Neural cell (in vitro differentiated cells): ENCODE data around the gene SLC25A29. TPM values are rescaled to one million over a fixed set of nuclear protein-coding genes. Genes with fewer than 3 reads are reported as not detected.

Source experiments
- H2AFZ ChIP-seq: fragments of 200-600, 300-800 bp; sonication (generic), shearing (Covaris generic); 2 replicates; pipeline ENCODE4 v1.6.0; 2014; ENCODE audit warnings: low read depth, mild to moderate bottlenecking, antibody characterized with exemption, low read length, moderate library complexity
- H3F3A ChIP-seq: fragments of 200-600 bp; shearing (Covaris generic); 2 replicates; pipeline ENCODE4 v1.6.1; 2016; ENCODE audit warnings: mild to moderate bottlenecking, moderate library complexity, mixed read lengths, antibody characterized with exemption, low read length; ENCODE audit not compliant: insufficient read depth, poor library complexity, severe bottlenecking
- H3K27ac ChIP-seq: fragments of 200-600, 300-800 bp; sonication (generic), shearing (Covaris generic); 2 replicates; pipeline ENCODE4 v1.5.1; 2014; ENCODE audit warnings: mild to moderate bottlenecking, low read length, moderate library complexity
- H3K27me3 ChIP-seq: fragments of 300-800, 200-600 bp; sonication (generic), shearing (Covaris generic); 2 replicates; pipeline ENCODE4 v1.6.0; 2014; ENCODE audit warnings: mild to moderate bottlenecking, low read depth, low read length, moderate library complexity; ENCODE audit not compliant: insufficient read depth
- H3K36me3 ChIP-seq: fragments of 300-800, 200-600 bp; sonication (generic), shearing (Covaris generic); 2 replicates; pipeline ENCODE4 v1.5.1; 2014; ENCODE audit warnings: mild to moderate bottlenecking, antibody characterized with exemption, low read length, moderate library complexity; ENCODE audit not compliant: insufficient read depth
- H3K4me2 ChIP-seq: fragments of 300-800, 200-600 bp; sonication (generic), shearing (Covaris generic); 2 replicates; pipeline ENCODE4 v1.6.0; 2014; ENCODE audit warnings: mild to moderate bottlenecking, low read length
- H3K4me3 ChIP-seq: fragments of 300-800, 200-600 bp; sonication (generic), shearing (Covaris generic); 2 replicates; pipeline ENCODE4 v1.5.1; 2014; ENCODE audit warnings: mild to moderate bottlenecking, low read length, moderate library complexity
- H3K79me2 ChIP-seq: fragments of 200-600 bp; shearing (Covaris generic); replicated peaks from 2 replicates; pipeline ENCODE4 v1.6.0; 2014; ENCODE audit warnings: mild to moderate bottlenecking, low read length, moderate library complexity; ENCODE audit not compliant: insufficient read depth
- H3K9ac ChIP-seq: fragments of 300-800, 200-600 bp; sonication (generic), shearing (Covaris generic); 2 replicates; pipeline ENCODE4 v1.6.1; 2016; ENCODE audit warnings: mild to moderate bottlenecking, low read length, mixed read lengths
- H3K9me2 ChIP-seq: fragments of 200-600 bp; shearing (Covaris generic); 2 replicates; pipeline ENCODE4 v1.6.1; 2016; ENCODE audit warnings: mild to moderate bottlenecking, low read length, mixed read lengths; ENCODE audit not compliant: insufficient read depth
- H3K9me3 ChIP-seq: fragments of 200-600, 300-800 bp; sonication (generic), shearing (Covaris generic); 2 replicates; pipeline ENCODE4 v1.6.1; 2016; ENCODE audit warnings: mild to moderate bottlenecking, mixed run types, low read length, moderate library complexity, mixed read lengths
- H4K20me1 ChIP-seq: fragments of 200-600 bp; shearing (Covaris generic); 2 replicates; pipeline ENCODE4 v1.6.1; 2016; ENCODE audit warnings: mild to moderate bottlenecking, mixed run types; ENCODE audit not compliant: insufficient read depth
- CTCF ChIP-seq: fragments of 450-650 bp; IDR thresholded peaks from 2 replicates; pipeline ENCODE4 v1.5.1; 2014; ENCODE audit warnings: antibody characterized with exemption, mild to moderate bottlenecking, moderate library complexity; ENCODE audit not compliant: poor library complexity, severe bottlenecking
- EP300 ChIP-seq: fragments of 450-650 bp; conservative IDR thresholded peaks from 2 replicates; pipeline ENCODE4 v1.6.1; 2014; ENCODE audit warnings: antibody characterized with exemption, mild to moderate bottlenecking, moderate library complexity; ENCODE audit not compliant: poor library complexity, severe bottlenecking
- EZH2 ChIP-seq: fragments of 200-600, 300-800 bp; shearing (Covaris generic), sonication (generic); IDR thresholded peaks from 2 replicates; pipeline ENCODE4 v1.6.1; 2014; ENCODE audit warnings: antibody characterized with exemption, low read length, borderline replicate concordance, mild to moderate bottlenecking; ENCODE audit not compliant: insufficient read depth, poor library complexity, severe bottlenecking
- MXI1 ChIP-seq: fragments of 450-650 bp; conservative IDR thresholded peaks from 2 replicates; pipeline ENCODE4 v1.6.1; 2014; ENCODE audit warnings: antibody characterized with exemption, mild to moderate bottlenecking; ENCODE audit not compliant: poor library complexity, severe bottlenecking
- POLR2AphosphoS5 ChIP-seq: IDR thresholded peaks from 2 replicates; pipeline ENCODE4 v1.6.1; 2012
- RAD21 ChIP-seq: fragments of 450-650 bp; conservative IDR thresholded peaks from 2 replicates; pipeline ENCODE4 v1.6.1; 2014; ENCODE audit warnings: antibody characterized with exemption, mild to moderate bottlenecking, moderate library complexity
- REST ChIP-seq: IDR thresholded peaks from 2 replicates; pipeline ENCODE4 v1.6.1; 2012; ENCODE audit warnings: borderline replicate concordance
- SMC3 ChIP-seq: fragments of 450-650 bp; conservative IDR thresholded peaks from 2 replicates; pipeline ENCODE4 v1.6.1; 2014; ENCODE audit warnings: antibody characterized with exemption, mild to moderate bottlenecking, moderate library complexity; ENCODE audit not compliant: poor library complexity
- TAF1 ChIP-seq: IDR thresholded peaks from 2 replicates; pipeline ENCODE4 v1.6.1; 2012; ENCODE audit warnings: low read depth
- polyA plus RNA-seq: library from polyadenylated mRNA; depleted of rRNA; stranded (reverse); fragments of >200 nt; gene quantifications from 2 replicates; pipeline ENCODE4 v1.2.3, GENCODE V29; 2014

SLC25A29 gene
- polyA plus RNA-seq, 1 donor from 2014 or later, result 447 TPM

- no peak for TF ChIP-seq CTCF
These were observed 27.5 kb downstream of the SLC25A29 start (continued) for GRCh38 chr14:100278702-100279101.

- H3F3A ChIP-seq, result no peaks in the 10 kb centered on the region
- no peak overlapping the region for H3K4me2 ChIP-seq
- peaks cover 44% of the 10 kb centered on the region for H3K79me2 ChIP-seq
- H3K27me3 ChIP-seq, result no peaks in the 10 kb centered on the region
- no peaks in the 10 kb centered on the region for H3K9me3 ChIP-seq
- TF ChIP-seq RAD21, result no peak
- TF ChIP-seq SMC3, result no peak
- no peak for TF ChIP-seq CTCF
- TF ChIP-seq POLR2AphosphoS5, result no peak
- H2AFZ ChIP-seq, result no peak overlapping the region
- H3K36me3 ChIP-seq, result no peaks in the 10 kb centered on the region
- no peak overlapping the region for H3K4me3 ChIP-seq
- H3K9ac ChIP-seq, result no peak overlapping the region
- no peak overlapping the region for H3K27ac ChIP-seq
- H4K20me1 ChIP-seq, result peaks cover 3% of the 10 kb centered on the region
- no peaks in the 10 kb centered on the region for H3K9me2 ChIP-seq
These were observed 31.0 kb downstream of the SLC25A29 start for GRCh38 chr14:100275214-100275613.

- Histone ChIP-seq H3K27me3 (no peaks in the 10 kb centered on the region), H3K9me2 (no peaks in the 10 kb centered on the region), H3K9ac (no peak overlapping the region), H3K4me3 (no peak overlapping the region), H3K27ac (no peak overlapping the region), H3F3A (no peaks in the 10 kb centered on the region), H3K9me3 (no peaks in the 10 kb centered on the region), H4K20me1 (peaks cover 3% of the 10 kb centered on the region), H2AFZ (no peak overlapping the region), H3K4me2 (no peak overlapping the region), H3K36me3 (no peaks in the 10 kb centered on the region), H3K79me2 (peaks cover 48% of the 10 kb centered on the region)
- TF ChIP-seq CTCF (no peak), EP300 (no peak), RAD21 (no peak), TAF1 (no peak), POLR2AphosphoS5 (no peak), EZH2 (no peak), SMC3 (no peak), REST (no peak), MXI1 (no peak)
These were observed 32.0 kb downstream of the SLC25A29 start for GRCh38 chr14:100274250-100274649.
